CD4-positive, CD25-positive, alpha-beta regulatory T cell (primary cell): Measurements from ENCODE around the gene TIAM1. TPM values are rescaled to one million over a fixed set of nuclear protein-coding genes. Genes with fewer than 3 reads are reported as not detected.

Experiments
- ATAC-seq, 2 donors: fragments of 150-1000 bp; cut with Tn5 transposase; one replicate each; pipeline ENCODE4 v1.10.0; 2021; ENCODE audit warnings: low read depth in 2 of 2, moderate number of reproducible peaks in 2 of 2, moderate library complexity in 1 of 2
- DNase-seq, 3 donors: peaks; one replicate each; pipeline versions ENCODE4 v3.0.0 to v3.0.0-alpha.2; 2012 to 2022; ENCODE audit warnings: mixed read lengths in 1 of 3
- H3K27ac ChIP-seq: one replicate; pipeline ENCODE4 v1.7.0; 2013; ENCODE audit warnings: mild to moderate bottlenecking, low read length; ENCODE audit not compliant: insufficient read depth, poor library complexity, severe bottlenecking
- H3K27me3 ChIP-seq: one replicate; pipeline ENCODE4 v1.7.0; 2013; ENCODE audit warnings: low read length; ENCODE audit not compliant: control insufficient read depth, insufficient read depth
- H3K36me3 ChIP-seq: one replicate; pipeline ENCODE4 v1.7.0; 2013; ENCODE audit warnings: mild to moderate bottlenecking, low read length, moderate library complexity; ENCODE audit not compliant: control insufficient read depth, insufficient read depth
- H3K4me1 ChIP-seq: 2 replicates; pipeline ENCODE4 v1.7.0; 2013; ENCODE audit warnings: mild to moderate bottlenecking, low read length; ENCODE audit not compliant: insufficient read depth, control insufficient read depth, poor library complexity, severe bottlenecking
- H3K4me3 ChIP-seq: one replicate; pipeline ENCODE4 v1.7.0; 2013; ENCODE audit warnings: low read depth, mild to moderate bottlenecking, low read length, moderate library complexity
- H3K9me3 ChIP-seq, 2 experiments: 1 replicate in 1 of 2; 2 replicates in 1 of 2; pipeline ENCODE4 v1.7.0; 2013; ENCODE audit warnings: low read length in 2 of 2, mild to moderate bottlenecking in 1 of 2, moderate library complexity in 1 of 2; ENCODE audit not compliant: control insufficient read depth in 2 of 2
- H3K27ac Mint-ChIP-seq, 3 donors: one replicate each; pipeline ENCODE4 v1.8.0; 2020 to 2022; ENCODE audit warnings: mild to moderate bottlenecking in 3 of 3, mixed read lengths in 3 of 3, moderate library complexity in 2 of 3
- H3K27me3 Mint-ChIP-seq: one replicate; pipeline ENCODE4 v1.8.0; 2022; ENCODE audit warnings: mild to moderate bottlenecking, mixed read lengths
- H3K36me3 Mint-ChIP-seq: one replicate; pipeline ENCODE4 v1.8.0; 2020; ENCODE audit warnings: mixed read lengths
- H3K4me1 Mint-ChIP-seq, 4 donors: one replicate each; pipeline ENCODE4 v1.8.0; 2020 to 2022; ENCODE audit warnings: mixed read lengths in 4 of 4, mild to moderate bottlenecking in 1 of 4
- H3K4me3 Mint-ChIP-seq, 4 donors: one replicate each; pipeline ENCODE4 v1.8.0; 2020 to 2022; ENCODE audit warnings: mild to moderate bottlenecking in 4 of 4, mixed read lengths in 4 of 4, moderate library complexity in 3 of 4
- H3K9me3 Mint-ChIP-seq, 7 donors: one replicate each; pipeline ENCODE4 v1.8.0; 2020 to 2022; ENCODE audit warnings: mixed read lengths in 7 of 7, mild to moderate bottlenecking in 3 of 7, moderate library complexity in 2 of 7
- polyA plus RNA-seq, 4 donors: library from polyadenylated mRNA; unstranded; fragments of 300-500 nt; fragmentation: Illumina TruSeq; gene quantifications; one replicate each; pipeline ENCODE4 v1.2.3, GENCODE V29; 2021
- total RNA-seq: library from RNA; stranded (reverse); gene quantifications from one replicate; pipeline ENCODE4 v1.2.3, GENCODE V29; 2022

Gene TIAM1
- total and polyA plus RNA-seq, 5 donors from 2014 or later: 31.1 to 142 (median 35.2) TPM

DNA sequence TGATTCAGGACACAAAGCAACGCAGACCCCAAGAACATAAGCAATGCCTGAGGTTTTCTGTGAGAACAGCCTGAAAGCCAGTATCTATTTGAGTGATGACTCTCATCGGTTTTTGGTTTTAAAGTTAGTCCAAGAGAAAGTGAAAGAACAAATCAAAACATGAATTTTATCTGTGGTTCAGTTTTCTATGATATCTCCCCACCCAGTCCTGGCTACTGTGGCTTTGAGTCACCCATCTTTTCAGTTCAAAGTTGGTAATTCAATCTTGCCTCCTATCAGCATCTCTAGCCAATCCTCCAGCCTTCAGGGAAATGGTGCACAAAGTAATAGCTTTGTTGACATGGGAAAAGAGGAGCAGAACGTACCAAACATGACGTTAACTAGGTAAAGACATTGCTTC is 265.3 kb downstream of the TIAM1 start:
- peaks cover 0 to 14% (median 5%) of the 10 kb centered on the region in 4 donors for H3K4me1 Mint-ChIP-seq
- H3K27ac Mint-ChIP-seq: no peak overlapping the region
- ATAC-seq: peak in 1 of 2 donors; percentile 28

DNA sequence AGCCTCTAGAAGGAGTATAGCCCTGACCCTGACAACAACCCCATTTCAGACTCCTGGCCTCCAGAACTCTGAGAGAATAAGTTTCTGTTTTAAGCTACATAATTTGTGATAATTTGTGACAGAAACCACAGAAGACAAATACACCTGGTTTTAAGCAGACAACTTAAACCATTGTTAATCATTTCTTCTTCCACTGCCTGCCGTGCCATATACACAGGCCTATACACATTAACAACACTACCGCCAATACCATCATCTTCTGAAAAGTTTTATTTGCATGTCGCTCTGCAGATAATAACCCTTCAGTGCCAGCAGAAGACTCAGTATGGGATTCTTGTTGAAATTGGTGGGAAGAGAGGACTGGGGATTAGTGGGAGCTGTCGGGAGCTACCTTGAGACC is 265.8 kb downstream of the TIAM1 start:
- no peak overlapping the region for H3K4me3 ChIP-seq
- H3K36me3 ChIP-seq: no peaks in the 10 kb centered on the region
- no peaks in the 10 kb centered on the region for H3K27me3 ChIP-seq
- no peak for DNase-seq
- ATAC-seq: no peak
- Mint-ChIP-seq H3K4me3 (no peak overlapping the region), H3K4me1 (peaks cover 0 to 14% (median 5%) of the 10 kb centered on the region in 4 donors), H3K27me3 (peaks cover 21% of the 10 kb centered on the region), H3K9me3 (peaks cover 0 to 3% (median 0%) of the 10 kb centered on the region in 7 donors), H3K36me3 (no peaks in the 10 kb centered on the region), H3K27ac (no peak overlapping the region)
- no peak overlapping the region for H3K27ac ChIP-seq
- H3K9me3 ChIP-seq: no peaks in the 10 kb centered on the region
- peaks cover 4% of the 10 kb centered on the region for H3K4me1 ChIP-seq

More for the DNA sequence above, 265.3 kb downstream of the TIAM1 start:
- Mint-ChIP-seq H3K27me3 (peaks cover 21% of the 10 kb centered on the region), H3K4me3 (no peak overlapping the region), H3K36me3 (no peaks in the 10 kb centered on the region), H3K9me3 (peaks cover 0 to 3% (median 0%) of the 10 kb centered on the region in 7 donors)
- H3K27me3 ChIP-seq: no peaks in the 10 kb centered on the region
- peak overlapping the region; percentile 31 for H3K4me3 ChIP-seq
- peak in 1 of 3 donors; percentile 29 for DNase-seq
- peaks cover 4% of the 10 kb centered on the region for H3K4me1 ChIP-seq
- no peak overlapping the region for H3K27ac ChIP-seq
- H3K9me3 ChIP-seq: no peaks in the 10 kb centered on the region
- H3K36me3 ChIP-seq: no peaks in the 10 kb centered on the region

DNA sequence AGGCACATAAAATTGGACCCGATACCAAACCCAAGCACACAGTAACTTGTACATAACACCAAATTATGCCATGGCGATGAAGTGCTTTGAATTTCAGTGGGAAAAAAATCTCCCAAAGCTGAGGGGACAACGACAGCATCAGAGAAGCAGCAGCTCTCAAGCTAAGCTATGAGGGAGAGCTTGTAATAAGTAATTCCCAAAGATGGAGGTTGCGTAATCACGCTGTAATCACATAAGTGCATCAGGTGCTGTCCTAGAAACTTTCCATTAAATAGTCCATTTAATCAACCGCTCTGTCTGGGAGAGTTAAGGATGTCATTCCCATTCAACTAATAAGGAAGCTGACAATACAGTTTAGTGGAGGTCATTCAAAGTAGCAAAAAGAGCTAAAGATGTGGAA is 268.2 kb downstream of the TIAM1 start:
- Mint-ChIP-seq H3K27ac (no peak overlapping the region), H3K27me3 (peaks cover 33% of the 10 kb centered on the region), H3K36me3 (no peaks in the 10 kb centered on the region), H3K9me3 (peaks cover 0 to 3% (median 0%) of the 10 kb centered on the region in 7 donors), H3K4me3 (no peak overlapping the region), H3K4me1 (peaks cover 0 to 14% (median 5%) of the 10 kb centered on the region in 4 donors)
- Histone ChIP-seq H3K4me1 (peaks cover 4% of the 10 kb centered on the region), H3K36me3 (no peaks in the 10 kb centered on the region), H3K4me3 (no peak overlapping the region), H3K27ac (no peak overlapping the region), H3K27me3 (no peaks in the 10 kb centered on the region), H3K9me3 (no peaks in the 10 kb centered on the region)
- no peak for ATAC-seq
- DNase-seq: no peak

DNA sequence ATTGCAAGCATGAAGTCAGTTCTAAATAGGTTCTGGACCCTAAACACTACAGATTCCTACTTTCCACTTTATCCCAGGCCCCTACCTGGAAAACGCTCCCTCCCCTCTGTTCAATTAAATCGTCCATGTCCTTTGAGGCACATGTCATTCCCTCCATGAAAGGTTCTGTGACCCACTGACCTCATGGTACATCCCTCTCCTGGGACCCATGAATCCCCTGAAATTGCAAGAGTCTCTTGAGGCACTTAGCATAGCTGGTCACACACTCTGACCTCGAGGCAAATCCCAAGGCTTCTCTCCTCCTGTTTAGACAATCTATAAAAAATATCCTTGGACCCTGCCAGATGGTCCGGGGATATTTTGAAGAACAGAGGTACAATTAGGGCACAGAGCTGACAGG is 271.5 kb downstream of the TIAM1 start:
- H3K9me3 Mint-ChIP-seq: peaks cover 0 to 3% (median 0%) of the 10 kb centered on the region in 7 donors
- H3K9me3 ChIP-seq: no peaks in the 10 kb centered on the region
- H3K27ac Mint-ChIP-seq: no peak overlapping the region
- H3K4me1 ChIP-seq: no peaks in the 10 kb centered on the region
- H3K27me3 ChIP-seq: no peaks in the 10 kb centered on the region
- H3K4me3 ChIP-seq: no peak overlapping the region
- H3K27me3 Mint-ChIP-seq: peaks cover 52% of the 10 kb centered on the region
- H3K36me3 Mint-ChIP-seq: no peaks in the 10 kb centered on the region
- no peaks in the 10 kb centered on the region for H3K36me3 ChIP-seq
- no peak overlapping the region for H3K4me3 Mint-ChIP-seq
- DNase-seq (no peak), ATAC-seq (no peak)
- H3K4me1 Mint-ChIP-seq: no peaks in the 10 kb centered on the region
- H3K27ac ChIP-seq: no peak overlapping the region
